H1 (cell line): ENCODE results near the gene PALM. TPM values are rescaled to one million over a fixed set of nuclear protein-coding genes. Genes with fewer than 3 reads are reported as not detected.

Source experiments
- CTCF ChIA-PET: fragments of 300-600 bp; sonication (Branson Sonifier 250); formaldehyde crosslinking; loops from one replicate; lab custom pipeline; 2021; ENCODE audit not compliant: partially characterized antibody; lab: Charles Lee
- POLR2A ChIA-PET: fragments of 300-600 bp; sonication (Branson Sonifier 250); formaldehyde crosslinking; loops from one replicate; lab custom pipeline; 2021; ENCODE audit warnings: inconsistent platforms; ENCODE audit not compliant: partially characterized antibody; lab: Charles Lee
- DNase-seq, 2 experiments: peaks; one replicate each; pipeline versions ENCODE4 v3.0.0 to v3.0.0-alpha.2; 2010 to 2022; ENCODE audit warnings: low spot score in 2 of 2, low read depth in 1 of 2, mixed read lengths in 1 of 2
- FAIRE-seq: peaks from 2 replicates; lab custom pipeline; 2011; peaks lifted over from hg19 to GRCh38; lab: Jason Lieb, UNC
- H2AFZ ChIP-seq: 2 replicates; pipeline ENCODE4 v1.8.1; 2012; ENCODE audit warnings: low read length, inconsistent platforms
- H2AK5ac ChIP-seq: 2 replicates; pipeline ENCODE4 v1.6.1; 2013; ENCODE audit warnings: low read depth, low read length
- H2BK120ac ChIP-seq: replicated peaks from 2 replicates; pipeline ENCODE3; 2013; ENCODE audit warnings: low read depth, low read length, inconsistent platforms
- H2BK12ac ChIP-seq: 2 replicates; pipeline ENCODE4 v1.6.1; 2013; ENCODE audit warnings: low read depth, low read length
- H2BK15ac ChIP-seq: 2 replicates; pipeline ENCODE4 v1.6.1; 2013; ENCODE audit warnings: low read length
- H2BK20ac ChIP-seq: 2 replicates; pipeline ENCODE4 v1.6.1; 2013; ENCODE audit warnings: low read length
- H2BK5ac ChIP-seq: 2 replicates; pipeline ENCODE4 v1.6.1; 2013; ENCODE audit warnings: low read depth, low read length
- H3K14ac ChIP-seq: 2 replicates; pipeline ENCODE4 v1.6.1; 2013; ENCODE audit warnings: inconsistent platforms; ENCODE audit not compliant: insufficient read length
- H3K18ac ChIP-seq: 2 replicates; pipeline ENCODE4 v1.6.1; 2013; ENCODE audit warnings: low read length; ENCODE audit errors: extremely low read depth
- H3K23ac ChIP-seq: 2 replicates; pipeline ENCODE4 v1.6.1; 2013; ENCODE audit warnings: inconsistent platforms; ENCODE audit not compliant: insufficient read length
- H3K23me2 ChIP-seq: 2 replicates; pipeline ENCODE4 v1.6.1; 2013; ENCODE audit warnings: low read depth, low read length
- H3K27ac ChIP-seq: 2 replicates; pipeline ENCODE4 v1.6.1; 2011; ENCODE audit warnings: low read depth, low read length, inconsistent platforms
- H3K27me3 ChIP-seq, 4 experiments: replicated peaks in 1 of 4; 1 replicate in 1 of 4; 2 replicates in 3 of 4; pipeline versions ENCODE4 v1.6.1 to v1.8.1; 2011 to 2013; ENCODE audit warnings: low read length in 3 of 4, mild to moderate bottlenecking in 3 of 4, inconsistent platforms in 2 of 4, mixed read lengths in 2 of 4, moderate library complexity in 1 of 4; ENCODE audit not compliant: control insufficient read depth in 3 of 4, insufficient read depth in 3 of 4; ENCODE audit errors: extremely low read depth in 1 of 4
- H3K36me3 ChIP-seq, 4 experiments: 2 replicates each; pipeline versions ENCODE4 v1.6.1 to v1.8.1; 2011 to 2013; ENCODE audit warnings: mild to moderate bottlenecking in 4 of 4, low read length in 3 of 4, moderate library complexity in 2 of 4, control low read depth in 1 of 4, inconsistent platforms in 1 of 4; ENCODE audit not compliant: insufficient read depth in 4 of 4, control insufficient read depth in 2 of 4
- H3K4ac ChIP-seq: replicated peaks from 2 replicates; pipeline ENCODE3; 2013; ENCODE audit warnings: low read length, low read depth, mixed read lengths, inconsistent platforms; ENCODE audit not compliant: insufficient read length
- H3K4me1 ChIP-seq, 4 experiments: replicated peaks in 1 of 4; 1 replicate in 1 of 4; 2 replicates in 3 of 4; pipeline versions ENCODE4 v1.6.1 to v1.8.1; 2011 to 2013; ENCODE audit warnings: low read length in 3 of 4, inconsistent platforms in 2 of 4, mixed read lengths in 1 of 4; ENCODE audit not compliant: insufficient read depth in 4 of 4, control insufficient read depth in 3 of 4
- H3K4me2 ChIP-seq, 2 experiments: 2 replicates each; pipeline versions ENCODE4 v1.6.1 to v1.8.1; 2011 to 2013; ENCODE audit warnings: low read depth in 2 of 2, low read length in 2 of 2, control low read depth in 1 of 2, inconsistent platforms in 1 of 2, mild to moderate bottlenecking in 1 of 2; ENCODE audit not compliant: insufficient read depth in 1 of 2
- H3K4me3 ChIP-seq, 4 experiments: fragments of 200-600, 300-600 bp in 1 of 4; sonication (generic), shearing (Covaris generic), sonication (Bioruptor Twin) in 1 of 4; 2 replicates each; pipeline versions ENCODE4 v1.5.1 to v1.8.1; 2011 to 2016; ENCODE audit warnings: low read length in 4 of 4, low read depth in 3 of 4, control low read depth in 2 of 4, inconsistent platforms in 2 of 4, mild to moderate bottlenecking in 2 of 4, mixed read lengths in 1 of 4, moderate library complexity in 1 of 4; ENCODE audit not compliant: insufficient read depth in 2 of 4; ENCODE audit errors: extremely low read depth in 1 of 4
- H3K56ac ChIP-seq: replicated peaks from 2 replicates; pipeline ENCODE3; 2013; ENCODE audit warnings: low read depth, mild to moderate bottlenecking, mixed read lengths, low read length, inconsistent platforms; ENCODE audit not compliant: insufficient read length
- H3K79me1 ChIP-seq: 2 replicates; pipeline ENCODE4 v1.6.1; 2013; ENCODE audit warnings: low read depth, low read length, control low read depth
- H3K79me2 ChIP-seq, 2 experiments: 2 replicates each; pipeline versions ENCODE4 v1.6.1 to v1.8.1; 2012 to 2013; ENCODE audit warnings: low read length in 2 of 2, mild to moderate bottlenecking in 2 of 2, inconsistent platforms in 1 of 2; ENCODE audit not compliant: insufficient read depth in 2 of 2, control insufficient read depth in 1 of 2
- H3K9ac ChIP-seq, 4 experiments: replicated peaks in 1 of 4; 1 replicate in 1 of 4; 2 replicates in 3 of 4; pipeline versions ENCODE4 v1.6.1 to v1.8.1; 2011 to 2013; ENCODE audit warnings: low read depth in 3 of 4, low read length in 3 of 4, control low read depth in 2 of 4, mild to moderate bottlenecking in 2 of 4, moderate library complexity in 2 of 4, inconsistent platforms in 1 of 4; ENCODE audit errors: extremely low read depth in 1 of 4
- H3K9me3 ChIP-seq, 2 experiments: 2 replicates each; pipeline versions ENCODE4 v1.6.1 to v1.8.1; 2012 to 2013; ENCODE audit warnings: mild to moderate bottlenecking in 2 of 2, moderate library complexity in 2 of 2, control low read depth in 1 of 2, inconsistent platforms in 1 of 2, low read depth in 1 of 2, low read length in 1 of 2, mixed read lengths in 1 of 2; ENCODE audit not compliant: insufficient read depth in 2 of 2
- H4K20me1 ChIP-seq, 2 experiments: replicated peaks in 1 of 2; 2 replicates each; pipeline versions ENCODE3 to v1.8.1; 2011 to 2013; ENCODE audit warnings: inconsistent platforms in 2 of 2, low read length in 2 of 2, mild to moderate bottlenecking in 1 of 2; ENCODE audit not compliant: insufficient read depth in 2 of 2, control insufficient read depth in 1 of 2
- H4K5ac ChIP-seq: 2 replicates; pipeline ENCODE4 v1.6.1; 2013; ENCODE audit warnings: low read length, low read depth, mixed read lengths, inconsistent platforms; ENCODE audit not compliant: insufficient read length
- H4K8ac ChIP-seq: 2 replicates; pipeline ENCODE4 v1.8.0; 2013; ENCODE audit warnings: mild to moderate bottlenecking, moderate library complexity, low read length, inconsistent platforms; ENCODE audit not compliant: insufficient read depth; ENCODE audit errors: extremely low read depth
- H4K91ac ChIP-seq: replicated peaks from 2 replicates; pipeline ENCODE3; 2013; ENCODE audit warnings: low read length, mixed read lengths, inconsistent platforms; ENCODE audit not compliant: insufficient read length
- CHD2 ChIP-seq: IDR thresholded peaks from 2 replicates; pipeline ENCODE4 v1.6.1; 2012; ENCODE audit warnings: low read length, improper control_type of control experiment
- HDAC2 ChIP-seq, 2 experiments: fragments of 300-600 bp in 1 of 2; sonication (generic) in 1 of 2; IDR thresholded peaks; 2 replicates each; pipeline ENCODE4 v1.6.1; 2011 to 2012; ENCODE audit warnings: low read depth in 2 of 2, low read length in 2 of 2, mild to moderate bottlenecking in 2 of 2, moderate library complexity in 2 of 2, borderline replicate concordance in 1 of 2, inconsistent platforms in 1 of 2
- MAFK ChIP-seq: IDR thresholded peaks from 2 replicates; pipeline ENCODE4 v1.6.1; 2012; ENCODE audit warnings: low read depth, mild to moderate bottlenecking, improper control_type of control experiment, low read length
- NANOG ChIP-seq: IDR thresholded peaks from 2 replicates; pipeline ENCODE4 v1.6.1; 2011; ENCODE audit warnings: low read length, low read depth, mild to moderate bottlenecking, inconsistent platforms; ENCODE audit not compliant: insufficient read depth, poor library complexity, severe bottlenecking
- NRF1 ChIP-seq: IDR thresholded peaks from 2 replicates; pipeline ENCODE4 v1.6.1; 2011; ENCODE audit warnings: mild to moderate bottlenecking, low read depth, low read length, improper control_type of control experiment
- POLR2A ChIP-seq, 2 experiments: IDR thresholded peaks; 1 replicate in 1 of 2; 2 replicates in 1 of 2; pipeline ENCODE4 v1.6.1; 2011; ENCODE audit warnings: low read depth in 2 of 2, low read length in 2 of 2, mild to moderate bottlenecking in 2 of 2; ENCODE audit errors: control extremely low read depth in 1 of 2
- RBBP5 ChIP-seq: IDR thresholded peaks from 2 replicates; pipeline ENCODE4 v1.7.1; 2012; ENCODE audit warnings: low read depth, mild to moderate bottlenecking, inconsistent platforms, low read length, moderate library complexity, borderline replicate concordance
- SP1 ChIP-seq: IDR thresholded peaks from 2 replicates; pipeline ENCODE4 v1.6.1; 2011; ENCODE audit warnings: low read depth, low read length
- TCF12 ChIP-seq: IDR thresholded peaks from 2 replicates; pipeline ENCODE4 v1.6.1; 2011; ENCODE audit warnings: low read depth, mild to moderate bottlenecking, low read length
- YY1 ChIP-seq: IDR thresholded peaks from 2 replicates; pipeline ENCODE4 v1.6.1; 2011; ENCODE audit warnings: low read depth, mild to moderate bottlenecking, low read length
- WGBS, 2 experiments: shearing (Covaris generic) in 1 of 2; methylation state at CpG; one replicate each; pipeline versions ENCODE4 v1.1.6 to v1.1.7; 2013 to 2015; ENCODE audit warnings: low lambda C conversion rate in 2 of 2, mixed read lengths in 2 of 2, inconsistent platforms in 1 of 2, low coverage in 1 of 2, missing lambda C conversion rate in 1 of 2; ENCODE audit not compliant: insufficient replicate concordance in 2 of 2, insufficient coverage in 1 of 2, insufficient read length in 1 of 2; ENCODE audit errors: extremely low coverage in 1 of 2, missing lambda C conversion rate in 1 of 2; 5-methylcytosine and 5-hydroxymethylcytosine counted together
- polyA plus RNA-seq, 7 experiments: library from polyadenylated mRNA; depleted of rRNA in 3 of 7; stranded (reverse) in 5 of 7; unstranded in 2 of 7; fragments of >200 nt in 5 of 7; fragments of 200-250 nt in 2 of 7; gene quantifications; 1 replicate in 5 of 7; 2 replicates in 1 of 7; 4 replicates in 1 of 7; pipeline versions ENCODE4 v1.2.1 to v1.2.3, GENCODE V29; 2011 to 2013; ENCODE audit warnings: missing spikeins in 2 of 7, mixed read lengths in 2 of 7
- total RNA-seq: library from RNA; stranded (reverse); fragmentation: NEBNext Ultra II Directional; extraction: Animal tissue kit (Norgen Biotek cat#: 25700); gene quantifications from 2 replicates; pipeline ENCODE4 v1.2.1, GENCODE V29; 2021

PALM gene
- total and polyA plus RNA-seq, 2 of the 8 experiments (the other 6 are each of a cell fraction or from before 2014, with no cell fraction given), result 5.7 to 16.5 TPM

DNA sequence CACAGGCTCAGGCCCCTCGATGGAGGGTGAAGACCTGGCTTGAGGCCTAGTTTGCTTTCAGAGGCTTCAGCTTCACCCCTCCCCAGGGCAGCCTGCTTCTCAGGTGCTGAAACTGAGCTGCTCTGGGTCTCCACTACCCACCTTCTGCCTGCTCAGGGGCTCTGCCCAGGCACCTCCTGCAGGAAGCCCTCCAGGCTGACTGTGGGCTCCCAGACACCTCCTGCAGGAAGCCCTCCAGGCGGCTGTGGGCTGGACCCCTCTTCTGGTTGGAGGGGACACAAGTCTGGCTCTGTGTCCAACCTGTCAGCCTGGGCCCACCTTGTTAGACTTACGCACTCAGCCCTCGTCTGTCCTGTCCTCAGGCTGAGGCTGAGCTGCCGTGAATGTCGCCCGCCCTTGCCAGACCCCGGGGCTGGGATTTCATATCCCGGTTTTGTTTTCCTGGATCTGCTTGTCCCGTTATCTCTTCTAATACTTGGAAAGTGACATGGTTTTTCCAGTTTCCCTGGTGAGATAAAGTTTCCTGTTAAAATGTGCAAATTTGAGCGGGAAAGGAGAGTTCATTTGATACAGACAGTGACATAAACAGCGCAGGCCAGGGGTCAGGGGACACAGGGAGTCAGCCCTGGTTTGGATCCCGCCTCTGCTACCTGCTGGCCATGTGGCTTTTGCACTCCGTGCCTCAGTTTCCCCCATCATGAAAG lies 21.4 kb downstream of the PALM start:
- Histone ChIP-seq H3K23ac (no peak overlapping the region), H3K9ac (no peak overlapping the region), H3K4ac (no peak overlapping the region), H2AK5ac (no peak overlapping the region), H4K8ac (no peak overlapping the region), H4K91ac (no peak overlapping the region), H3K56ac (no peak overlapping the region), H2BK5ac (no peak overlapping the region), H4K20me1 (peaks cover 0 to 6% of the 10 kb centered on the region in 2 experiments), H3K23me2 (no peaks in the 10 kb centered on the region), H3K79me2 (no peaks in the 10 kb centered on the region), H3K4me3 (no peak overlapping the region), H2BK12ac (no peak overlapping the region), H3K4me2 (no peak overlapping the region), H2BK20ac (no peak overlapping the region), H3K79me1 (no peaks in the 10 kb centered on the region; the same call in 1 of the 2 replicates), H3K18ac (no peak overlapping the region), H3K27me3 (no peaks in the 10 kb centered on the region), H2BK15ac (no peak overlapping the region), H2AFZ (no peak overlapping the region), H3K27ac (no peak overlapping the region; the same call in 1 of the 2 replicates), H3K36me3 (no peaks in the 10 kb centered on the region; a peak in 1 of 8 replicates), H4K5ac (no peak overlapping the region), H2BK120ac (no peak overlapping the region), H3K9me3 (no peaks in the 10 kb centered on the region), H3K14ac (no peak overlapping the region), H3K4me1 (no peaks in the 10 kb centered on the region)
- no peak for DNase-seq
- 73% methylated on average over 13 of the region's 14 CpGs; no CpG with 5 or more reads in 1 of the 2 experiments for WGBS, 2 experiments
- ChIA-PET CTCF (interaction anchor here (0.5 to 3.5 kb wide), 6 partner anchors 8 to 61 kb away, joined by 3 to 17 read pairs (median 6); no protein-coding TSS in a partner anchor), POLR2A (interaction anchor here (1.0 to 2.1 kb wide), 3 partner anchors 14 to 49 kb away, joined by 3 to 6 read pairs (median 4); no protein-coding TSS in a partner anchor)
- no peak for FAIRE-seq
- TF ChIP-seq CHD2 (no peak), SP1 (no peak), NANOG (no peak), HDAC2 (IDR thresholded peaks at IDR 0.05; ENCODE audit: borderline replicate concordance in 1 of 2, low read depth in 2 of 2, low read length in 2 of 2) (no peak), RBBP5 (no peak), TCF12 (no peak), MAFK (no peak), YY1 (no peak), POLR2A (IDR thresholded peaks at IDR 0.05; ENCODE audit: control extremely low read depth in 1 of 2, low read depth in 2 of 2, low read length in 2 of 2) (no peak), NRF1 (no peak)
